ENCODE measurements around the gene TMEM170A. TPM values are rescaled to one million over a fixed set of nuclear protein-coding genes. Genes with fewer than 3 reads are reported as not detected.

TMEM170A gene
- total and polyA plus RNA-seq, 2 of the 13 experiments (the other 11 are each of a cell fraction or from before 2014, with no cell fraction given) = 35.7 to 39.7 TPM

DNA sequence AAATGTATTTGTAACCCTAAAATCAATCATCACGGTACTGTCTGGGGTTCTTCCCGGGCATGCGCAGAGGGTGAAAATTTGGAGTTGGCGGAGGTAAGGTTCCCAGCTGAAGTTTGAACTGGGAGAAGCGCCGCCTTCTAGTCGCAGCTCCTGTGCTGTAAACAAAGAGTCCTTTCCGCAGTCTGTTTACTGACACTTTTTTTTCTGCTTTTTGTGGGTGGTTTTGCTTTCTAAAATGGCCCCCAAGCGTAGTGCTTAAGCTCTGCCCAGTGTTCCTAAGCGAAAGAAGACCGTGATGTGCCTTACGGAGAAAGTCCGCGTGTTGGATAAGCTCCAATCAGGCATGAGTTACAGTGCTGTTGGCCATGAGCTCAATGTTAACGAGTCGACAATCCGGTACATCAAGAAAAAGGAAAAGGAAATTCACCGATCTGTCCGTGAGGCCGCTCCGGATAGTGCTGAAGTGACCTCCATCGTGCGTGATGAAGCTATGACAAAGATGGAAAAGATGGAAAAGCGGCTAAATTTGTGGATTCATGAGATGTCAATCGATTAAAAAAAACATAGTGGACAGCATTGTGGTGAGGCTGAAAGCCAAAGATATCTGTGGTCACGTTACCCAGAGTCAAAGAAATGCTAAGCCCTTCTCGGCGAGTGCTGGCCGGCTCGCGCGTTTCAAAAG, 30.6 kb downstream of the TMEM170A start (continued):
- TF ChIP-seq, protein P1, sequence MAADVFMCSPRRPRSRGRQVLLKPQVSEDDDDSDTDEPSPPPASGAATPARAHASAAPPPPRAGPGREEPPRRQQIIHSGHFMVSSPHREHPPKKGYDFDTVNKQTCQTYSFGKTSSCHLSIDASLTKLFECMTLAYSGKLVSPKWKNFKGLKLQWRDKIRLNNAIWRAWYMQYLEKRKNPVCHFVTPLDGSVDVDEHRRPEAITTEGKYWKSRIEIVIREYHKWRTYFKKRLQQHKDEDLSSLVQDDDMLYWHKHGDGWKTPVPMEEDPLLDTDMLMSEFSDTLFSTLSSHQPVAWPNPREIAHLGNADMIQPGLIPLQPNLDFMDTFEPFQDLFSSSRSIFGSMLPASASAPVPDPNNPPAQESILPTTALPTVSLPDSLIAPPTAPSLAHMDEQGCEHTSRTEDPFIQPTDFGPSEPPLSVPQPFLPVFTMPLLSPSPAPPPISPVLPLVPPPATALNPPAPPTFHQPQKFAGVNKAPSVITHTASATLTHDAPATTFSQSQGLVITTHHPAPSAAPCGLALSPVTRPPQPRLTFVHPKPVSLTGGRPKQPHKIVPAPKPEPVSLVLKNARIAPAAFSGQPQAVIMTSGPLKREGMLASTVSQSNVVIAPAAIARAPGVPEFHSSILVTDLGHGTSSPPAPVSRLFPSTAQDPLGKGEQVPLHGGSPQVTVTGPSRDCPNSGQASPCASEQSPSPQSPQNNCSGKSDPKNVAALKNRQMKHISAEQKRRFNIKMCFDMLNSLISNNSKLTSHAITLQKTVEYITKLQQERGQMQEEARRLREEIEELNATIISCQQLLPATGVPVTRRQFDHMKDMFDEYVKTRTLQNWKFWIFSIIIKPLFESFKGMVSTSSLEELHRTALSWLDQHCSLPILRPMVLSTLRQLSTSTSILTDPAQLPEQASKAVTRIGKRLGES (CRISPR knock-in tag; IDR thresholded peaks at IDR 0.05; ENCODE audit: borderline replicate concordance) = no peak
- no peak for TF ChIP-seq SMAD3 (CRISPR knock-in tag; IDR thresholded peaks at IDR 0.05)
- peak; percentile 27; the same call in 1 of the 2 replicates for TF ChIP-seq ZNF766 (CRISPR knock-in tag; IDR thresholded peaks at IDR 0.05; ENCODE audit: borderline replicate concordance)
- no peak for TF ChIP-seq NCOR1 (IDR thresholded peaks at IDR 0.05; ENCODE audit: borderline replicate concordance, low read length)
- no peak; the same call in 1 of the 2 replicates for TF ChIP-seq ZNF138 (CRISPR knock-in tag; IDR thresholded peaks at IDR 0.05; ENCODE audit: low read depth)
- no peak for TF ChIP-seq MTA3 (CRISPR knock-in tag; IDR thresholded peaks at IDR 0.05)
- no peak for TF ChIP-seq ZKSCAN5 (CRISPR knock-in tag; IDR thresholded peaks at IDR 0.05)
- TF ChIP-seq BORCS8-MEF2B (CRISPR knock-in tag; IDR thresholded peaks at IDR 0.05) = no peak; the same call in 1 of the 2 replicates
- TF ChIP-seq TOPORS (CRISPR knock-in tag; IDR thresholded peaks at IDR 0.05) = no peak
- TF ChIP-seq ZNF232 (CRISPR knock-in tag; IDR thresholded peaks at IDR 0.05; ENCODE audit: borderline replicate concordance) = peak; percentile 67; the same call in 1 of the 2 replicates
- TF ChIP-seq, protein P2, sequence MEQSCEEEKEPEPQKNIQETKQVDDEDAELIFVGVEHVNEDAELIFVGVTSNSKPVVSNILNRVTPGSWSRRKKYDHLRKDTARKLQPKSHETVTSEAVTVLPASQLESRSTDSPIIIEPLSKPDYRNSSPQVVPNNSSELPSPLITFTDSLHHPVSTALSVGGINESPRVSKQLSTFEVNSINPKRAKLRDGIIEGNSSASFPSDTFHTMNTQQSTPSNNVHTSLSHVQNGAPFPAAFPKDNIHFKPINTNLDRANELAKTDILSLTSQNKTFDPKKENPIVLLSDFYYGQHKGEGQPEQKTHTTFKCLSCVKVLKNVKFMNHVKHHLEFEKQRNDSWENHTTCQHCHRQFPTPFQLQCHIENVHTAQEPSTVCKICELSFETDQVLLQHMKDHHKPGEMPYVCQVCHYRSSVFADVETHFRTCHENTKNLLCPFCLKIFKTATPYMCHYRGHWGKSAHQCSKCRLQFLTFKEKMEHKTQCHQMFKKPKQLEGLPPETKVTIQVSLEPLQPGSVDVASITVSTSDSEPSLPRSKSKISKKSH (CRISPR knock-in tag; IDR thresholded peaks at IDR 0.05; ENCODE audit: borderline replicate concordance) = no peak
- no peak for TF ChIP-seq HDAC6 (IDR thresholded peaks at IDR 0.05; ENCODE audit: low read depth, low read length)
- no peak for TF ChIP-seq KLF16 (CRISPR knock-in tag; IDR thresholded peaks at IDR 0.05)
- TF ChIP-seq, protein P3, sequence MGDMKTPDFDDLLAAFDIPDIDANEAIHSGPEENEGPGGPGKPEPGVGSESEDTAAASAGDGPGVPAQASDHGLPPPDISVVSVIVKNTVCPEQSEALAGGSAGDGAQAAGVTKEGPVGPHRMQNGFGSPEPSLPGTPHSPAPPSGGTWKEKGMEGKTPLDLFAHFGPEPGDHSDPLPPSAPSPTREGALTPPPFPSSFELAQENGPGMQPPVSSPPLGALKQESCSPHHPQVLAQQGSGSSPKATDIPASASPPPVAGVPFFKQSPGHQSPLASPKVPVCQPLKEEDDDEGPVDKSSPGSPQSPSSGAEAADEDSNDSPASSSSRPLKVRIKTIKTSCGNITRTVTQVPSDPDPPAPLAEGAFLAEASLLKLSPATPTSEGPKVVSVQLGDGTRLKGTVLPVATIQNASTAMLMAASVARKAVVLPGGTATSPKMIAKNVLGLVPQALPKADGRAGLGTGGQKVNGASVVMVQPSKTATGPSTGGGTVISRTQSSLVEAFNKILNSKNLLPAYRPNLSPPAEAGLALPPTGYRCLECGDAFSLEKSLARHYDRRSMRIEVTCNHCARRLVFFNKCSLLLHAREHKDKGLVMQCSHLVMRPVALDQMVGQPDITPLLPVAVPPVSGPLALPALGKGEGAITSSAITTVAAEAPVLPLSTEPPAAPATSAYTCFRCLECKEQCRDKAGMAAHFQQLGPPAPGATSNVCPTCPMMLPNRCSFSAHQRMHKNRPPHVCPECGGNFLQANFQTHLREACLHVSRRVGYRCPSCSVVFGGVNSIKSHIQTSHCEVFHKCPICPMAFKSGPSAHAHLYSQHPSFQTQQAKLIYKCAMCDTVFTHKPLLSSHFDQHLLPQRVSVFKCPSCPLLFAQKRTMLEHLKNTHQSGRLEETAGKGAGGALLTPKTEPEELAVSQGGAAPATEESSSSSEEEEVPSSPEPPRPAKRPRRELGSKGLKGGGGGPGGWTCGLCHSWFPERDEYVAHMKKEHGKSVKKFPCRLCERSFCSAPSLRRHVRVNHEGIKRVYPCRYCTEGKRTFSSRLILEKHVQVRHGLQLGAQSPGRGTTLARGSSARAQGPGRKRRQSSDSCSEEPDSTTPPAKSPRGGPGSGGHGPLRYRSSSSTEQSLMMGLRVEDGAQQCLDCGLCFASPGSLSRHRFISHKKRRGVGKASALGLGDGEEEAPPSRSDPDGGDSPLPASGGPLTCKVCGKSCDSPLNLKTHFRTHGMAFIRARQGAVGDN (CRISPR knock-in tag; IDR thresholded peaks at IDR 0.05) = no peak; the same call in 1 of the 2 replicates
- no peak for TF ChIP-seq PCBP2 (optimal IDR thresholded peaks at IDR 0.05; ENCODE audit: low read depth, low read length, poor library complexity, severe bottlenecking)
- no peak for TF ChIP-seq SRSF4 (IDR thresholded peaks at IDR 0.05; ENCODE audit: low read depth, low read length, poor library complexity, severe bottlenecking)
- no peak for TF ChIP-seq SMARCE1 (IDR thresholded peaks at IDR 0.05; ENCODE audit: borderline replicate concordance)
- no peak for TF ChIP-seq ZNF782 (CRISPR knock-in tag; IDR thresholded peaks at IDR 0.05; ENCODE audit: borderline replicate concordance)
- no peak for TF ChIP-seq IRX3 (CRISPR knock-in tag; IDR thresholded peaks at IDR 0.05; ENCODE audit: borderline replicate concordance, low read depth)
- no peak for TF ChIP-seq ZNF501 (CRISPR knock-in tag; IDR thresholded peaks at IDR 0.05)
- TF ChIP-seq ZNF235 (CRISPR knock-in tag; IDR thresholded peaks at IDR 0.05; ENCODE audit: borderline replicate concordance) = no peak
